ENCODE measurements around the gene FAM47E. TPM values are rescaled to one million over a fixed set of nuclear protein-coding genes. Genes with fewer than 3 reads are reported as not detected.

Gene FAM47E
- total and polyA plus RNA-seq, 2 donors (not counting 3 experiments of a cell fraction or from before 2014, with no cell fraction given): 0.11 TPM; not detected in 1

DNA sequence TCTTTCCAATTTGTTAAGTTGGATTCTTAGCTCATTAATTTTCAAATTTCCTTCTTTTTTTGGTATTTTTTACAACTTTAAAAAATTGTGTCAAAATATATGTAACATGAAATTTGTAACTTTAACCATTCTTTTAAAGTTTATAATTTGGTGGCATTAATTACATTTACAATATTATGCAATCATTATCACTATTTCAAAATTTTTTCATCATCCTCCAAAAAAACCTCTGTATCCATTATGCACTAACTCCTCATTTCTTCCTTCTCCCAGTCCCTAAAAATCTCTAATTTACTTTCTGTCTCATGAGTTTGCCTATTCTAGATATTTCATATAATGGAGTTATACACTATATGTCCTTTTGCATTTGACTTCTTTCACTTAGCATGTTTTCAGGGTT, 4.7 kb upstream of the FAM47E start:
- no peaks in the 10 kb centered on the region for H3K79me2 ChIP-seq (ENCODE audit: control insufficient read depth, insufficient read depth, low read length)

More for the DNA sequence above, 4.7 kb upstream of the FAM47E start:
- Histone ChIP-seq H3K4me2 (ENCODE audit: insufficient read depth, low read length) (no peak overlapping the region), H3K27ac (ENCODE audit: insufficient read depth, low read depth, low read length) (no peak overlapping the region), H3K9me3 (replicated peaks; ENCODE audit: control insufficient read depth, insufficient read depth, low read length) (no peaks in the 10 kb centered on the region), H3K4me3 (replicated peaks in 1 of 3; ENCODE audit: insufficient read depth in 1 of 3, low read depth in 1 of 3, low read length in 3 of 3) (no peak overlapping the region), H3K4me1 (ENCODE audit: control insufficient read depth, extremely low read depth, insufficient read depth, low read length) (peaks cover 3% of the 10 kb centered on the region), H4K20me1 (replicated peaks; ENCODE audit: control insufficient read depth, extremely low read depth, insufficient read depth, low read length) (no peaks in the 10 kb centered on the region), H3K36me3 (ENCODE audit: control insufficient read depth in 2 of 2, extremely low read depth in 1 of 2, insufficient read depth in 2 of 2, low read length in 2 of 2) (no peaks in the 10 kb centered on the region), H2AFZ (ENCODE audit: low read depth, low read length) (no peak overlapping the region), H3K9ac (replicated peaks; ENCODE audit: extremely low read depth, insufficient read depth, low read length) (no peak overlapping the region), H3K27me3 (ENCODE audit: control insufficient read depth in 2 of 2, insufficient read depth in 2 of 2, low read length in 2 of 2) (peaks cover 42 to 56% of the 10 kb centered on the region in 2 experiments), H3K9me1 (replicated peaks; ENCODE audit: control insufficient read depth, extremely low read depth, insufficient read depth, low read length) (no peaks in the 10 kb centered on the region)
- DNase-seq (ENCODE audit: low read depth, low spot score) (no peak), FAIRE-seq (no peak)
- POLR2A ChIA-PET: no interaction called here
- intact Hi-C loops (cut with micrococcal nuclease): no loop called here
- CTCF ChIA-PET: interaction anchor here (1.9 kb wide), 1 partner anchor 67 kb away, joined by 8 read pairs; no protein-coding TSS in a partner anchor
- BruUV-seq (replicated peaks): no TSS peak
- dilution Hi-C loops (cut with MboI; ENCODE audit: extremely low pct_ligation_motif_present, low sequenced_read_pairs): no loop called here
- TF ChIP-seq FOS (IDR thresholded peaks at IDR 0.05; ENCODE audit: borderline replicate concordance, insufficient read depth, low read length): no peak
- TF ChIP-seq, protein P1, sequence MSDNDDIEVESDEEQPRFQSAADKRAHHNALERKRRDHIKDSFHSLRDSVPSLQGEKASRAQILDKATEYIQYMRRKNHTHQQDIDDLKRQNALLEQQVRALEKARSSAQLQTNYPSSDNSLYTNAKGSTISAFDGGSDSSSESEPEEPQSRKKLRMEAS (IDR thresholded peaks at IDR 0.05; ENCODE audit: insufficient read depth, insufficient read length): no peak
- TF ChIP-seq JUN (IDR thresholded peaks at IDR 0.05; ENCODE audit: borderline replicate concordance, insufficient read depth, insufficient read length, low read depth): no peak
- TF ChIP-seq, protein P2, sequence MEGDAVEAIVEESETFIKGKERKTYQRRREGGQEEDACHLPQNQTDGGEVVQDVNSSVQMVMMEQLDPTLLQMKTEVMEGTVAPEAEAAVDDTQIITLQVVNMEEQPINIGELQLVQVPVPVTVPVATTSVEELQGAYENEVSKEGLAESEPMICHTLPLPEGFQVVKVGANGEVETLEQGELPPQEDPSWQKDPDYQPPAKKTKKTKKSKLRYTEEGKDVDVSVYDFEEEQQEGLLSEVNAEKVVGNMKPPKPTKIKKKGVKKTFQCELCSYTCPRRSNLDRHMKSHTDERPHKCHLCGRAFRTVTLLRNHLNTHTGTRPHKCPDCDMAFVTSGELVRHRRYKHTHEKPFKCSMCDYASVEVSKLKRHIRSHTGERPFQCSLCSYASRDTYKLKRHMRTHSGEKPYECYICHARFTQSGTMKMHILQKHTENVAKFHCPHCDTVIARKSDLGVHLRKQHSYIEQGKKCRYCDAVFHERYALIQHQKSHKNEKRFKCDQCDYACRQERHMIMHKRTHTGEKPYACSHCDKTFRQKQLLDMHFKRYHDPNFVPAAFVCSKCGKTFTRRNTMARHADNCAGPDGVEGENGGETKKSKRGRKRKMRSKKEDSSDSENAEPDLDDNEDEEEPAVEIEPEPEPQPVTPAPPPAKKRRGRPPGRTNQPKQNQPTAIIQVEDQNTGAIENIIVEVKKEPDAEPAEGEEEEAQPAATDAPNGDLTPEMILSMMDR (IDR thresholded peaks at IDR 0.05; ENCODE audit: extremely low read depth in 1 of 2, insufficient read depth in 1 of 2, low read depth in 1 of 2, low read length in 2 of 2): no peak

Data from endothelial cell of umbilical vein (primary cell).